Measurements from ENCODE around the gene UNC119. TPM values are rescaled to one million over a fixed set of nuclear protein-coding genes. Genes with fewer than 3 reads are reported as not detected.

UNC119 gene
- total and polyA plus RNA-seq, 2 of the 13 experiments (the other 11 are each of a cell fraction or from before 2014, with no cell fraction given), result 10.4 to 63.1 TPM

DNA sequence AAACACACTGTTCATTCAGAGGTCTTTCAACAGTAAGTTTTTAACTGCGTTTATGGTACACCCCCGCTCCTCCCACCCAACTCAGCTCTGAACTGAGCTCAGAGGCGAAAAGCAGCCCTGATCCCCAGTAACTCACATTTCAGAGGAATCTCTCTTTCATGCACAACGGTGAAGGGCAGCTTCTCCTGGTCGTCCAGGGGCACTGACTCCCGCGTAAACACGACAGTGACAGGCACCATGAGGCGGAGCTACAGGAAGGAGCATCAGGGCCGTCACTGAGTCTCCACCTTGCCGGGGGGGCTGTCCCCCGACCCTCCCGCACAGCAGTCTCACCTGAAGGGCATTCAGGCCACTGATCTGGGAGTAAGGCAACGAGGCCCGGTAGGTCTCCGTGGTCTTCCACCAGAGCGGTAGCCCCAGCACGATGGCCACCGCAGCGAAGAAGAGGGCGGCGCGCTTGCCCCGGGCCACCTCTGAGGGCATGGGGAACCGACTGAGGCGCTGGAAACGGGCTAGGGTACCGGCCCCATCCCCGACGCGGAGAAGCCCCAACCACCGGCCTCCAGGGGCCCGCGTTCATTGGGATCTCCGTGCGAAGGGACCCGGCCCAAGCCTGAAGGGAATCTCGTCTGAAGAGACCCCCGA, 18.4 kb upstream of the UNC119 start (continued):
- no peak for TF ChIP-seq ZNF318 (CRISPR knock-in tag; IDR thresholded peaks at IDR 0.05)
- TF ChIP-seq MXI1 (IDR thresholded peaks at IDR 0.05; ENCODE audit: borderline replicate concordance, low read depth, low read length), result peak; percentile 74; the same call in 1 of the 3 replicates
- TF ChIP-seq, protein P1, sequence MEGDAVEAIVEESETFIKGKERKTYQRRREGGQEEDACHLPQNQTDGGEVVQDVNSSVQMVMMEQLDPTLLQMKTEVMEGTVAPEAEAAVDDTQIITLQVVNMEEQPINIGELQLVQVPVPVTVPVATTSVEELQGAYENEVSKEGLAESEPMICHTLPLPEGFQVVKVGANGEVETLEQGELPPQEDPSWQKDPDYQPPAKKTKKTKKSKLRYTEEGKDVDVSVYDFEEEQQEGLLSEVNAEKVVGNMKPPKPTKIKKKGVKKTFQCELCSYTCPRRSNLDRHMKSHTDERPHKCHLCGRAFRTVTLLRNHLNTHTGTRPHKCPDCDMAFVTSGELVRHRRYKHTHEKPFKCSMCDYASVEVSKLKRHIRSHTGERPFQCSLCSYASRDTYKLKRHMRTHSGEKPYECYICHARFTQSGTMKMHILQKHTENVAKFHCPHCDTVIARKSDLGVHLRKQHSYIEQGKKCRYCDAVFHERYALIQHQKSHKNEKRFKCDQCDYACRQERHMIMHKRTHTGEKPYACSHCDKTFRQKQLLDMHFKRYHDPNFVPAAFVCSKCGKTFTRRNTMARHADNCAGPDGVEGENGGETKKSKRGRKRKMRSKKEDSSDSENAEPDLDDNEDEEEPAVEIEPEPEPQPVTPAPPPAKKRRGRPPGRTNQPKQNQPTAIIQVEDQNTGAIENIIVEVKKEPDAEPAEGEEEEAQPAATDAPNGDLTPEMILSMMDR (CRISPR knock-in tag; IDR thresholded peaks at IDR 0.05), result peak; percentile 12; the same call in 1 of the 2 replicates
- TF ChIP-seq ZHX1 (CRISPR knock-in tag; IDR thresholded peaks at IDR 0.05; ENCODE audit: low read depth), result no peak
- no peak for TF ChIP-seq CENPBD1 (CRISPR knock-in tag; IDR thresholded peaks at IDR 0.05; ENCODE audit: borderline replicate concordance, low read depth)
- no peak for TF ChIP-seq ZNF30 (CRISPR knock-in tag; IDR thresholded peaks at IDR 0.05)
- TF ChIP-seq, protein P2, sequence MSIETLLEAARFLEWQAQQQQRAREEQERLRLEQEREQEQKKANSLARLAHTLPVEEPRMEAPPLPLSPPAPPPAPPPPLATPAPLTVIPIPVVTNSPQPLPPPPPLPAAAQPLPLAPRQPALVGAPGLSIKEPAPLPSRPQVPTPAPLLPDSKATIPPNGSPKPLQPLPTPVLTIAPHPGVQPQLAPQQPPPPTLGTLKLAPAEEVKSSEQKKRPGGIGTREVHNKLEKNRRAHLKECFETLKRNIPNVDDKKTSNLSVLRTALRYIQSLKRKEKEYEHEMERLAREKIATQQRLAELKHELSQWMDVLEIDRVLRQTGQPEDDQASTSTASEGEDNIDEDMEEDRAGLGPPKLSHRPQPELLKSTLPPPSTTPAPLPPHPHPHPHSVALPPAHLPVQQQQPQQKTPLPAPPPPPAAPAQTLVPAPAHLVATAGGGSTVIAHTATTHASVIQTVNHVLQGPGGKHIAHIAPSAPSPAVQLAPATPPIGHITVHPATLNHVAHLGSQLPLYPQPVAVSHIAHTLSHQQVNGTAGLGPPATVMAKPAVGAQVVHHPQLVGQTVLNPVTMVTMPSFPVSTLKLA (IDR thresholded peaks at IDR 0.05), result peak; percentile 43; the same call in 1 of the 2 replicates
- TF ChIP-seq, protein P3, sequence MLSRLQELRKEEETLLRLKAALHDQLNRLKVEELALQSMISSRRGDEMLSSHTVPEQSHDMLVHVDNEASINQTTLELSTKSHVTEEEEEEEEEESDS (CRISPR knock-in tag; IDR thresholded peaks at IDR 0.05; ENCODE audit: borderline replicate concordance), result no peak
- no peak for TF ChIP-seq ZSCAN25 (CRISPR knock-in tag; IDR thresholded peaks at IDR 0.05)
- no peak for TF ChIP-seq HOXA9 (CRISPR knock-in tag; IDR thresholded peaks at IDR 0.05; ENCODE audit: borderline replicate concordance)
- TF ChIP-seq ZNF230 (CRISPR knock-in tag; IDR thresholded peaks at IDR 0.05), result no peak
- peak; percentile 22; the same call in 1 of the 2 replicates for TF ChIP-seq FOXA3 (CRISPR knock-in tag; IDR thresholded peaks at IDR 0.05)
- TF ChIP-seq GATAD1 (CRISPR knock-in tag; IDR thresholded peaks at IDR 0.05), result no peak
